ENCODE measurements around the gene ENTPD2.
"Not testable (repeated sequence)": the region's sequence is repeated elsewhere in the genome, so short reads cannot be mapped to it uniquely, and the experiment has no call there.

ENTPD2 gene

DNA sequence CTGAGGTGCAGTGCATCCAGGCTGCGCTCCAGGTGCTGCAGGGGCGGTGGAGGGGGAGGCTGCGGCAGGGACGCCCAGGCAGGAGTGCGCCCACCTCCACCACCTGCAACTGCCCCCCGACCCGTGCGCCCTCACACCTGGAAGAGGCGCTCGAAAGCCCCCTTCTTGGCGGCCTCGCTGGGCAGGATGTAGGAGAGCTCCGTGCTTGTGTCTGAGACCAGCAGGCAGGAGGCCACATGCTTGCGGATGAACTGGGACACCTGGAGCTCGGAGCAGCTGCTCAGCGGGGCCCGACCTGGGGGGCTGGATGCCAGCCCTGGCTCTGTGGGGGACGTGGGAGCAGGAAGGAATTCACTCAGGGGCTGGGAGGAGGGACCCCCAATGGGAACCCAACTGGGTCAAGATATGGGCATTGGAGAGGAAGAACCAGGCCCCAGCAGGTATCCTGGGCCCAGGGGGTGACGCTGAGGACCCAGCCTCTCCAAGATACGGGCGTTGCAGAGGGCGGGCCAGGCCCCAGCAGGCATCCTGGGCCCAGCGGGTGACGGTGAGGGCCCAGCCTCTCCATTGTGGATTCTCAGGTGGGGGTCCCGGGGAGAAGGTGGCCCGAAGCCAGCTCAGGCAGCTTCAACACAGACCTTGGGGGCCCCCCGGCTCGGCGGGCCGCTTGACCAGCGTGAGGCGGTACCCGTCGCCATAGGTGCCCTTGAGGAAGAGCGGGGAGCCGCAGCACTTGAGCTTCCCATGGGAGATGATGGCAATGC lies 38.9 kb downstream of the ENTPD2 start:
- Mint-ChIP-seq H3K9me3 (no peaks in the 10 kb centered on the region), H3K27me3 (no peaks in the 10 kb centered on the region), H3K4me1 (ENCODE audit: low read depth) (no peaks in the 10 kb centered on the region), H3K4me3 (no peak overlapping the region), H3K27ac (no peak overlapping the region), H3K36me3 (ENCODE audit: low read depth) (peaks cover 4% of the 10 kb centered on the region)

DNA sequence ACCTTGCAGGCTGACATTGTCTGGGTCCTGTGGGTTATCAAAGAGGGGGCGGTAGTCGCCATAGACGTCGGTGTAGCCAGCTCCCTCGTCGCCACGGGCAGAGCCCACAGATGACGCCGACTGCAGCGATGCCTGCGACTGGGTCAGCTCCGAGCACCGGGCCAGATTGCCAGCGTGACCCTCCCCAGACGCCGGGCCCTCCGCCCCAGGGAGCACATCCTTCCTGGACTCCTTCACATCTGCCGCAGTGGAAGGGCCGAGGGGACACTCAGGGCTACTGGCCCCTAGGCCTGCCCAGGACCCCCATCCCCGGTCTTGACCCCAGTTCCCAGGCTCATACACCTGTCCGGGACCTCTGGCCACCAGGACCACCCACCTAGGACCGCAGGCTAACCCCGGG lies 39.7 kb downstream of the ENTPD2 start:
- no peaks in the 10 kb centered on the region for H3K9me3 Mint-ChIP-seq
- no peak overlapping the region for H3K27ac Mint-ChIP-seq
- H3K4me1 Mint-ChIP-seq (ENCODE audit: low read depth), result no peaks in the 10 kb centered on the region
- no peak overlapping the region for H3K4me3 Mint-ChIP-seq
- H3K36me3 Mint-ChIP-seq (ENCODE audit: low read depth), result peaks cover 4% of the 10 kb centered on the region
- H3K27me3 Mint-ChIP-seq, result no peaks in the 10 kb centered on the region

DNA sequence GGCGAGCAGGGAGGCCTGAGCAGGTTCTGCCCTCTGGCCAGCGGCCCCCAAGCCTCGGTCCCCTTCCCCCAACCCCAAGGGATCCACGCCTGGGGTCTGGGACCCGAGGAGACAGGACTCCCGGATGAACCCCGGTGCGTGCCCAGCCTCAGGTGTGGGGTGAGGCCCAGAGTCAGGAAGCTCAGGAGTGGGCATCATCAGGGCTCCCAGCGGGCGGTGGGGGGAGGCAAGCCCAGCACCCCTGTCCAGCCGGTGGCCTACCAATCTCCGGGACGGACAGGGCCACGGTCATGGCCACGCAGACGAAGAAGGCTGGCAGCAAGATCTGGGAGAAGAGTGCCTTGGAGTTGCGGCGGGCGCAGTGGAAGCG lies 40.3 kb downstream of the ENTPD2 start:
- no peak overlapping the region for H3K27ac Mint-ChIP-seq
- no peaks in the 10 kb centered on the region for H3K27me3 Mint-ChIP-seq
- H3K9me3 Mint-ChIP-seq, result no peaks in the 10 kb centered on the region
- H3K4me3 Mint-ChIP-seq, result no peak overlapping the region
- no peaks in the 10 kb centered on the region for H3K4me1 Mint-ChIP-seq (ENCODE audit: low read depth)
- peaks cover 4% of the 10 kb centered on the region for H3K36me3 Mint-ChIP-seq (ENCODE audit: low read depth)

DNA sequence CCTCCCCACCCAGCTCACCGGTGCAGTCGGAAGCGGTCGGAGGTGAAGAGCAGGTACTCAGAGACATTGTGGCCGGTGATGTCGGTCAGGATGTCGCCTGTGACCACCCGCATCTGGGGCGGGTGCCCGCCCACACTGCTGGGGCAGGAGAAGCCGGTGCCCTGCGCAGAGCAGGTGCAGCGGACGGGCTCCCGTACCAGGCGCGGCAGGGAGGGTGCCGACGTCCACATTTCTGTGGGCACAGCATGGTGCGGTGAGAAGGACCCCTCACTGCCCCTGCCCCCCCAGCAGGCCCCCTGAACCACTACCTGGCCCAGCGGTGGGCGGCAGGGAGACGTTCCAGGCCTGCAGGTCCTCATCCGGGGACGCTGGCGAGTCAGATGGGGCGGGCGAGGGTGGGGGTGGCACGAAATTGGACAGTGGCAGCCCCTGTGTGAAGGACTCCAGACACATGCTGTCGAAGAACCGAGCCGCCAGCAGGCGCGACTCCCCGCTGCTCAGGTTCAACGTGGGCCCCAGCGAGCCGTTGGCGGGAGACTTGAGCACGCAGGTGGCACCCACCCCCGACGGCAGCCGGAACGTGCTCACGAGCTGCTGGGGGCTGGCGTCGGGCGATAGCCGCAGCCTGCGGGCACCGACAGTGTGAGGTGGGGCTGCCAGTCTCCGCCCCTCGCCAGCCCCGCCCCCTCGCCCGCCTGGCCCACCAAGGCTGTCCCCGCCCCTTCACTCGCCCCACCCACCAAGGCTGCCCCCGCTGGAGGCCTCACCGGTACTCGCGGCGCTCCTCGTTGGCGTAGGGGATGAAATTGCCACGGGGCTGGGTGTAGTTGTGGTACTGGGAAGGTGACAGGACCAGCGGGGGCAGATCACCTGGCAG lies 40.9 kb downstream of the ENTPD2 start:
- no peaks in the 10 kb centered on the region for H3K27me3 Mint-ChIP-seq
- H3K9me3 Mint-ChIP-seq, result no peaks in the 10 kb centered on the region
- no peak overlapping the region for H3K27ac Mint-ChIP-seq
- peaks cover 4% of the 10 kb centered on the region for H3K36me3 Mint-ChIP-seq (ENCODE audit: low read depth)
- H3K4me1 Mint-ChIP-seq (ENCODE audit: low read depth), result no peaks in the 10 kb centered on the region
- no peak overlapping the region for H3K4me3 Mint-ChIP-seq

DNA sequence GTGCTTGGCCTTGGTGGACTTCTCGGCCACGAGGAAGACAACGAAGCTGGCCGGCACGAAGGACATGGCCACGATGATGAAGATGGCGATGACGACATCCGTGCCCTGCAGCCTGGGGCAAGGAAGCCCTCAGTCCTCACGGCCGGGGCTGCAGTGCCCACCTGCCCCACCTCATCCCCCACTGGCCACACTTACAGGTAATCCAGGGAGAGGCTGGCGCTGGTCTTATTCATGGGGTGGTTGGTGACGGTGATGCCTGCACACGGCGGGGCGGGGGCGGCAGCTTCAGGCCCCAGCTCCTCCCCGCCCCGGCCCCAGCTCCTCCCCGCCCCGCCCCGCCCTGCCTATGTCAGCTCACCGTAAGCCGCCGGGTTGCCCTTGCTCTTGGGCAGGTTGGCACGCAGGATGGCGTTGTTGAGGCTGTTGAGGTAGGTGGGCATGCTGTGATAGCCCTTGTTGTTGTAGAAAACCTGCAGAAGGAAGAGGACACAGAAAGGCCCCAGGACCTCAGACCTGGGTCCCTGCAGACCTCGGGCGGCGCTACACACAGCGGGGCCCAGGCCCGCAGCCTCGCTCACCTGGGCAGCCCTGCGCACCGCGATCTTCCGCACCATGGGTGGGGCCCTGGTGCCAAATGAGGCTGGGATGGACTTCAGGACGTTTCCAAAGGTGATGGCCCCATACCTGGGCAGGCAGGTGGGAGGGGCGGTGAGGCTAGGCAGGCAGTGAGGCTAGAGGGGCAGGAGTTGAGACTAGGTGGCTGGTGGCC lies 41.8 kb downstream of the ENTPD2 start:
- no peaks in the 10 kb centered on the region for H3K4me1 Mint-ChIP-seq (ENCODE audit: low read depth)
- H3K36me3 Mint-ChIP-seq (ENCODE audit: low read depth), result peaks cover 4% of the 10 kb centered on the region
- H3K4me3 Mint-ChIP-seq, result no peak overlapping the region
- no peak overlapping the region for H3K27ac Mint-ChIP-seq
- H3K27me3 Mint-ChIP-seq, result no peaks in the 10 kb centered on the region
- H3K9me3 Mint-ChIP-seq, result no peaks in the 10 kb centered on the region

DNA sequence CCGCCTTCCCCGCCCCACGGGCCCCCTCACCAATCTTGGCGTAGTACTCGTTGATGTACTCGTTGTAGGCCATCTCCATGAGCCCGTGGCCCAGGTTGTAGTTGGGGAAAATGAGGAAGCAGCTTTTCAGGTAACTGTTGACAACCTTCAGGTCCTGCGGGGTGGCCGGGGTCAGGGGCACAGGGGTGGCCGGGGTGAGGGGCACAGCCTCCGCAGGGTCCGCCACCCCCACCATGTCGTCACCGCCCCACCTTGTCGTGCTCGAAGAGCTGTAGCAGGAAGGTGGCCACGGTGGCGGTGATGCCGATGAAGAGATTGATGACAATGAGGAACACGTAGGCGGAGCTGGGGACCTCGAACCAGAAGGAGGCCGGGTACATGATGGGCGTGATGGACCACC lies 42.7 kb downstream of the ENTPD2 start:
- Mint-ChIP-seq H3K36me3 (ENCODE audit: low read depth) (no peaks in the 10 kb centered on the region), H3K4me1 (ENCODE audit: low read depth) (peaks cover 5% of the 10 kb centered on the region), H3K27me3 (no peaks in the 10 kb centered on the region), H3K4me3 (no peak overlapping the region), H3K9me3 (no peaks in the 10 kb centered on the region), H3K27ac (no peak overlapping the region)

DNA sequence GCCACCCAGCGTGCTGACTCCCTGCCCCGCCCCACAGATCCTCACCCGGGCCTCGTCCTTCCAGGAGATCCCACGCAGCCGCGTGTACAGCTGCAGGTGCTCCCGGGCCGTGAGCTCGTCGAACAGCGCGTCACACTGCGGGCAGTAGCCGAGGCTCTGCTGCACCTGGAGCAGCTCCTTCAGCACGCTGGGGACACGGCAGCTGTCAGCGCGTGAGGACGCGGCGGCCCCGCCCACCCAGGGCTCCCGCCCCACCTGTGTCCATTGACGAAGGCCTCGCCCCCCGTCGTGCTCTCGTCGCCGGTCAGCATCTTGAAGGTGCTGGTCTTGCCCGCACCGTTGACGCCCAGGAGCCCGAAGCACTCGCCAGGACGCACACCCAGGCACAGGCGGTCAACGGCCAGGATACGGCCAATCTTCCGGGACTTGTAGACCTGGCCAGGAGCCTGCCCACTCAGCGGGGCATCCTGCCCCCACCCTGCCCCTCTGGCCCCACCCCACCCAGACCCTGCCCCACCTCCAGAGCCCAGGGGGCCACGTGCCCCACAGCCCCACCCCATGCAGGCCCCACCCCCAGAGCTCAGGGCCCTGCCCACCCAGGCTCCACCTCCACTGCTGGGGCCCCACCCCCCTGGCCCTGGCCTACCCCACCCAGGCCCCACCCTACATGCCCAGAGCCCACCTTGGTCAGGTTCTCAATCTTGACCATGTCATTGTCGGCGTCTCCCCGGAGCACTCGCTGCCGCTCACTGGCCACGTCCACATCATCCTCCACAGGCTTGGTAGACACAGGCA lies 43.7 kb downstream of the ENTPD2 start:
- no peak overlapping the region for H3K27ac Mint-ChIP-seq
- peaks cover 11% of the 10 kb centered on the region for H3K4me1 Mint-ChIP-seq (ENCODE audit: low read depth)
- H3K4me3 Mint-ChIP-seq, result no peak overlapping the region
- no peaks in the 10 kb centered on the region for H3K36me3 Mint-ChIP-seq (ENCODE audit: low read depth)
- H3K27me3 Mint-ChIP-seq, result no peaks in the 10 kb centered on the region
- no peaks in the 10 kb centered on the region for H3K9me3 Mint-ChIP-seq

DNA sequence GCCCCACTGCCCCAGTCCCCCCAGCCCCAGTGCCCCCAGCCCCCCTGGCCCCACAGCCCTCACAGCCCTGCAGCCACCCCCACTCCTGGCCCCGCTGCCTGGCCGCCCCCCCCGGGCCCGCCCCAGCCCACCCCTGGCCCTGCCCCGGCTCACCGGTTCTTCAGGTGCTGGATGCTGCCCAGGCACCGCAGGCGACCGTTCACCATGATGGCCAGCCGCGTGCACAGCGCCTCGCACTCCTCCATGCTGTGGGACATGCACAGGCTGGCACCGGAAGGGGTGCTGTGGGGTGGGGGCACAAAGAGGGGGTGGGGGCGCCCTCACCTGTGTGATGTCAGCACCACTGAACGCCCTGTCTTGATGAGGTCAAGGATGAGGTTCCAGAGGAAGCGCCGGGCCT lies 44.6 kb downstream of the ENTPD2 start:
- Mint-ChIP-seq H3K9me3 (no peaks in the 10 kb centered on the region), H3K4me3 (no peak overlapping the region), H3K27ac (no peak overlapping the region), H3K4me1 (ENCODE audit: low read depth) (peaks cover 11% of the 10 kb centered on the region), H3K27me3 (no peaks in the 10 kb centered on the region), H3K36me3 (ENCODE audit: low read depth) (no peaks in the 10 kb centered on the region)

DNA sequence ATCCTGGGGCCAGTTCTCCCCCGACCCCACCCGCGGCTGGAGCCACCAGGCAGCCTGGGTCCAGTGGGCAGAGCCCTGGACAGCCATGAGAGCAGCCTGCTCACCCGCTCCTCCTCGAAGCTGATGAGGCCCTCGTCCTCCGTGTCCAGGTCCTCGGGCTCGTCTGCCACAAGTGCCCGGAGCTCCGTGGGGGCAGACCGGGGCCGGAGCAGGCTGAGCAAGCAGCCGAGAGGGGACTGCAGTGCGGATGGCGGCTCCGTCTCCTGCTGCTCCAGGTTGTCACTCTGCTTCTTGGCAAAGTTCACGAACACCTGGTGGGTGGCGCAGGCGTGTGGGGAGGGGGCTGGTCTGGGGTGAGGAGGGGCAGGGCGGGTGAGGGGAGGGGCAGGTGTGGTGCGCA lies 45.5 kb downstream of the ENTPD2 start:
- H3K27ac Mint-ChIP-seq, result no peak overlapping the region
- no peaks in the 10 kb centered on the region for H3K36me3 Mint-ChIP-seq (ENCODE audit: low read depth)
- no peaks in the 10 kb centered on the region for H3K27me3 Mint-ChIP-seq
- peaks cover 11% of the 10 kb centered on the region for H3K4me1 Mint-ChIP-seq (ENCODE audit: low read depth)
- H3K9me3 Mint-ChIP-seq, result no peaks in the 10 kb centered on the region
- H3K4me3 Mint-ChIP-seq, result no peak overlapping the region

DNA sequence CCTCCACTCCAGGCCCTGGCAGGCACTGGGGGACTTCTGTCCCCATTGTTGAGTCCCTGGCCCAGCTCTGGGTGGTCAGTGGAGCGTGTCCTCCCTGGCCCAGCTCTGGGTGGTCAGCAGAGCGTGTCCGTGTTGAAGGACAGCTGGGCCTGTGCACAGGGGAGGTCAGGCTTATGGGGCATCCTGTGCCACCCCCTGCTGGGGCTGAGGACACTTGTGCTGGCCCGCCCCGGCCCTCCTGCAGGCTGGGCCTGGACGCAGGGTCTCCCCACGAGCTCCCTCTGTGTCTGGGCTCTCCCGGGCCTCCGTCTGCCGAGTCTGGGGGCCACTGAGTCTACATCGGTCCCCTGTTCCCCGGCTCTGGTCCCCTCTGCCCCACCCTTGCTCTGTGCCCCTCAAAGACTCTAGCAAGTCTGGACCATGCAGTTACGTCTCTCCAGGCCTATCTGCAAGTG lies 46.0 kb downstream of the ENTPD2 start:
- H3K27ac Mint-ChIP-seq, result no peak overlapping the region
- peaks cover 11% of the 10 kb centered on the region for H3K4me1 Mint-ChIP-seq (ENCODE audit: low read depth)
- H3K9me3 Mint-ChIP-seq, result no peaks in the 10 kb centered on the region
- H3K4me3 Mint-ChIP-seq, result no peak overlapping the region
- H3K27me3 Mint-ChIP-seq, result no peaks in the 10 kb centered on the region
- no peaks in the 10 kb centered on the region for H3K36me3 Mint-ChIP-seq (ENCODE audit: low read depth)

DNA sequence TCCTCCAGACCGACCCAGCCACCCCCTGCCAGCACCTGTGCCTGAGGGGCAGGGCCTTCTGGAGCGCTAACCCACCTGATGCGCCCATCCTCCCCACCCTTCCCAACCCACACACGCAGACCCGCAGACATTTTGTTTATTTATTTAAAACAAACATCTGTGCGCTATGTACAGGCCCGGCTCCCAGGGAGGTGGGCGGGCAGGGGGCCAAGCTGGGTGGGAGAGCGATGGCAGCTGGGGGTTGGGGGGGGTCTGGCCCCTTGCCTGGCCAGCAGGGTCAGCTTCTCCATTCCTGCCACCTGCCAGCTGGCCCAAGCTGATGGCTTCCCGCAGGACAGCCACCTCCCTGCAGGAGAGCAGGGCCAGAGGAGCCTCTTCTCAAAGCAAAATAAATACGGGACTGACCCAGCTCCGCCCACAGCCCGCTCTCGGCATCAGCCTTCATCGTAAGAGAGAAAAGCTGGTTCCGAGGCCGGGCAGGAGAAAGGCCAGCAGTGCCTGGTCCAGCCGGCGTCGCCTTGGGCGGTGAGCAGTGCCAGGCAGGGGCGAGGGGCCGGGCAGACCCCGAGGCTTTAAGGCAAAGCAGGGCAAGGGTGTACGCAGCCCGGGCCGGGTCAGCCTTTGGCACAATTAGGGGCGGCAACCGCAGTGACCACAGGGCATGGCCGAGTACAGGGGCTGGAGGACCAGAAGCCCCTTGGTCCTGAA lies 46.6 kb downstream of the ENTPD2 start:
- Mint-ChIP-seq H3K4me3 (no peak overlapping the region), H3K4me1 (ENCODE audit: low read depth) (peaks cover 11% of the 10 kb centered on the region), H3K36me3 (ENCODE audit: low read depth) (no peaks in the 10 kb centered on the region), H3K27ac (no peak overlapping the region), H3K9me3 (no peaks in the 10 kb centered on the region), H3K27me3 (no peaks in the 10 kb centered on the region)

DNA sequence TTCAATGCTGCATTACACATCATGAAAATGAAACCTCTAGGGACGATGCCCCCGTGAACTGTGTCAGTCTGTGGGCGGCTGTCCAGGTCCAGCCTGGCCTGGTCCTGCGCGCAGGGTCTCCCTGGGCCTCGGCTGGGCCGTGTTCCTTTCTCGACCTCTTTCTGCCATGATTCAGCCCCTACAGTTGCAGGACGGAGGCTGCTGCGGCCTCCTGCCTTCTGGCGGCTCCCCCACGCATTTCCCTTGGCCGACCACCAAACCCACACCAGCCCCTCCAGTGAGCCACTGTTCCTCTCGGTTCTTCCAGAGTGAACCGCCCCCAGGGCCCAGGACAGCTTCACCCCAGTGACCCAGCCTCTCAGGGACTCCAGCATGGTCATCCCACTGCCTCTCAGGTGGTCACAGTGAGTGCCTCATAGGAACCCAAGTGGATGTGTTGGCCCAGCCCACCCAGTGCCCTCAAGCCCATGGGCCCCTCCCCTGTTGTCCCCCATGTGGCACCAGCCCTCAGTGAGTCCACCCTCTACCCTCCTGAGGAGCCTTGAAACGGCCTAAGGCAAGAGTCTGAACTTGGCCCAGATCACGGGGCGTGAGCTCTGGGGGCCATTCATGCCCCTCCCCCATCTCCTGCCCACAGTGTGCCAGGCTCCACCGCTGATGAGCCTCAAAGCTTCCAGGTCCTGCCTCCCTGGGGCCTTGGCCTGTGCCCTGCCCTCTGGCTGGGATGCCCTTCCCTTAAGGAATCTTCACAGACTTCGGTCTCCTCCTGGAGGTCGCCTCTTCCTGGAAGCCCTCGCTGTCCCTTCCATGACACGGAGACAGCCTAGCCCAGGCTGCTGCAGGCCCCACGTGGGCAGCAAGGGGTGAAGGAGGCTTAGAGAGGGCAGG lies 47.5 kb downstream of the ENTPD2 start:
- Mint-ChIP-seq H3K4me3 (no peak overlapping the region), H3K4me1 (ENCODE audit: low read depth) (peaks cover 11% of the 10 kb centered on the region), H3K36me3 (ENCODE audit: low read depth) (no peaks in the 10 kb centered on the region), H3K9me3 (no peaks in the 10 kb centered on the region), H3K27ac (peak overlapping the region; percentile 36), H3K27me3 (no peaks in the 10 kb centered on the region)

DNA sequence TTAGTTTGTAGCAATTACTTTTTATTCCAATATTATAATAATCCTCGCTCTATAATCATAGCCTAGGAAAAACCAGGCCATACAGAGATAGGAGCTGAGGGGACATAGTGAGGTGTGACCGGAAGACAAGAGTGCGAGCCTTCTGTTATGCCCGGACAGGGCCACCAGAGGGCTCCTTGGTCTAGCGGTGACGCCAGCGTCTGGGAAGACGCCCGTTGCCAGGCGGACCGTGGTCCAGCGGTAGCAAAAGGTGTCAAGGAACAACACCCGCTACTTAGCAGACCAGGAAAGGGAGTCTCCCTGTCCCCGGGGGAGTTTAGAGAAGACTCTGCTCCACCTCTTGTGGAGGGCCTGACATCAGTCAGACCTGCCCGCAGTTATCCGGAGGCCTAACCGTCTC lies 49.6 kb downstream of the ENTPD2 start:
- H3K4me1 Mint-ChIP-seq (ENCODE audit: low read depth), result peaks cover 24% of the 10 kb centered on the region
- H3K36me3 Mint-ChIP-seq (ENCODE audit: low read depth); H3K27me3 Mint-ChIP-seq; H3K4me3 Mint-ChIP-seq; H3K27ac Mint-ChIP-seq; H3K9me3 Mint-ChIP-seq: not testable (repeated sequence)

Measured in stimulated activated naive CD8-positive, alpha-beta T cell treated with anti-CD3 and anti-CD28 coated beads, Interleukin-15, Interleukin-2, amounts not matched to agents 100 ng/mL and 50 ng/mL, for 24 hours (primary cell).